HEK293 (cell line): ENCODE results near the gene HSD11B1.

Experiments used
- BCL11A ChIP-seq: fragments of 450-650 bp; formaldehyde crosslinking; IDR thresholded peaks from 2 replicates; pipeline ENCODE4 v1.5.1; 2016; ENCODE audit warnings: low read depth, missing biosample characterization, missing genetic modification characterization
- HOXA7 ChIP-seq: sonication (generic); formaldehyde crosslinking; IDR thresholded peaks from 2 replicates; pipeline ENCODE4 v1.8.1; 2022; ENCODE audit warnings: missing genetic modification reagents, borderline replicate concordance
- OSR2 ChIP-seq: fragments of 450-650 bp; formaldehyde crosslinking; IDR thresholded peaks from 2 replicates; pipeline ENCODE4 v1.5.1; 2016; ENCODE audit warnings: missing biosample characterization, missing genetic modification characterization
- PATZ1 ChIP-seq: fragments of 450-650 bp; formaldehyde crosslinking; IDR thresholded peaks from 2 replicates; pipeline ENCODE4 v1.5.1; 2016; ENCODE audit warnings: missing biosample characterization, missing genetic modification characterization
- SCRT2 ChIP-seq: fragments of 450-650 bp; formaldehyde crosslinking; IDR thresholded peaks from 2 replicates; pipeline ENCODE4 v1.5.1; 2016; ENCODE audit warnings: missing biosample characterization, missing genetic modification characterization
- SP2 ChIP-seq: fragments of 450-650 bp; formaldehyde crosslinking; IDR thresholded peaks from 2 replicates; pipeline ENCODE4 v1.5.1; 2016; ENCODE audit warnings: missing biosample characterization, missing genetic modification characterization
- ZBTB1 ChIP-seq: fragments of 450-650 bp; formaldehyde crosslinking; IDR thresholded peaks from 2 replicates; pipeline ENCODE4 v1.5.1; 2016; ENCODE audit warnings: missing biosample characterization, missing genetic modification characterization
- ZFP69B ChIP-seq: fragments of 450-650 bp; formaldehyde crosslinking; IDR thresholded peaks from 2 replicates; pipeline ENCODE4 v1.5.1; 2016; ENCODE audit warnings: missing biosample characterization, missing genetic modification characterization
- ZNF133 ChIP-seq: fragments of 450-650 bp; formaldehyde crosslinking; IDR thresholded peaks from 2 replicates; pipeline ENCODE4 v1.5.1; 2016; ENCODE audit warnings: missing biosample characterization, missing genetic modification characterization
- ZNF18 ChIP-seq: fragments of 450-650 bp; formaldehyde crosslinking; IDR thresholded peaks from 2 replicates; pipeline ENCODE4 v1.5.1; 2016; ENCODE audit warnings: missing biosample characterization, missing genetic modification characterization
- ZNF2 ChIP-seq: fragments of 450-650 bp; formaldehyde crosslinking; IDR thresholded peaks from 2 replicates; pipeline ENCODE4 v1.5.1; 2016; ENCODE audit warnings: missing biosample characterization, missing genetic modification characterization
- ZNF24 ChIP-seq: fragments of 450-650 bp; formaldehyde crosslinking; IDR thresholded peaks from 2 replicates; pipeline ENCODE4 v1.5.1; 2016; ENCODE audit warnings: missing biosample characterization, missing genetic modification characterization
- ZNF350 ChIP-seq: fragments of 450-650 bp; formaldehyde crosslinking; IDR thresholded peaks from 2 replicates; pipeline ENCODE4 v1.5.0; 2017; ENCODE audit warnings: missing biosample characterization, mild to moderate bottlenecking, missing genetic modification characterization
- ZNF580 ChIP-seq: fragments of 450-650 bp; formaldehyde crosslinking; IDR thresholded peaks from 2 replicates; pipeline ENCODE4 v1.5.1; 2016; ENCODE audit warnings: missing biosample characterization, missing genetic modification characterization
- ZNF600 ChIP-seq: fragments of 450-650 bp; formaldehyde crosslinking; IDR thresholded peaks from 2 replicates; pipeline ENCODE4 v1.5.1; 2016; ENCODE audit warnings: missing biosample characterization, missing genetic modification characterization
- ZNF623 ChIP-seq: fragments of 450-650 bp; formaldehyde crosslinking; IDR thresholded peaks from 2 replicates; pipeline ENCODE4 v1.5.1; 2016; ENCODE audit warnings: missing biosample characterization, missing genetic modification characterization
- ZNF626 ChIP-seq: fragments of 450-650 bp; sonication (Bioruptor Pico); formaldehyde crosslinking; IDR thresholded peaks from 2 replicates; pipeline ENCODE4 v1.5.1; 2018; ENCODE audit warnings: missing biosample characterization, missing genetic modification characterization, inconsistent platforms
- ZNF701 ChIP-seq: fragments of 450-650 bp; formaldehyde crosslinking; IDR thresholded peaks from 2 replicates; pipeline ENCODE4 v1.5.1; 2016; ENCODE audit warnings: missing biosample characterization, missing genetic modification characterization
- ZNF747 ChIP-seq: fragments of 450-650 bp; formaldehyde crosslinking; IDR thresholded peaks from 2 replicates; pipeline ENCODE4 v1.5.1; 2016; ENCODE audit warnings: missing biosample characterization, missing genetic modification characterization
- ZSCAN23 ChIP-seq: fragments of 450-650 bp; formaldehyde crosslinking; IDR thresholded peaks from 2 replicates; pipeline ENCODE4 v1.5.1; 2016; ENCODE audit warnings: missing biosample characterization, missing genetic modification characterization
- ZXDB ChIP-seq: fragments of 450-650 bp; formaldehyde crosslinking; IDR thresholded peaks from 2 replicates; pipeline ENCODE4 v1.5.1; 2016; ENCODE audit warnings: missing biosample characterization, missing genetic modification characterization
- TF ChIP-seq, protein P1 (sequence below): fragments of 450-650 bp; formaldehyde crosslinking; IDR thresholded peaks from 2 replicates; pipeline ENCODE4 v1.5.1; 2016; ENCODE audit warnings: missing biosample characterization, missing genetic modification characterization, borderline replicate concordance
- TF ChIP-seq, protein P2 (sequence below): fragments of 450-650 bp; formaldehyde crosslinking; IDR thresholded peaks from 2 replicates; pipeline ENCODE4 v1.5.1; 2016; ENCODE audit warnings: missing biosample characterization, missing genetic modification characterization
- TF ChIP-seq, protein P3 (sequence below): fragments of 450-650 bp; formaldehyde crosslinking; IDR thresholded peaks from 2 replicates; pipeline ENCODE4 v1.5.1; 2017; ENCODE audit warnings: missing biosample characterization, missing genetic modification characterization
- TF ChIP-seq, protein P4 (sequence below): fragments of 450-650 bp; formaldehyde crosslinking; IDR thresholded peaks from 2 replicates; pipeline ENCODE4 v1.5.1; 2016; ENCODE audit warnings: missing biosample characterization, missing genetic modification characterization
- TF ChIP-seq, protein P5 (sequence below): fragments of 450-650 bp; formaldehyde crosslinking; IDR thresholded peaks from 2 replicates; pipeline ENCODE4 v1.5.1; 2017; ENCODE audit warnings: missing biosample characterization, missing genetic modification characterization

The HSD11B1 gene

DNA sequence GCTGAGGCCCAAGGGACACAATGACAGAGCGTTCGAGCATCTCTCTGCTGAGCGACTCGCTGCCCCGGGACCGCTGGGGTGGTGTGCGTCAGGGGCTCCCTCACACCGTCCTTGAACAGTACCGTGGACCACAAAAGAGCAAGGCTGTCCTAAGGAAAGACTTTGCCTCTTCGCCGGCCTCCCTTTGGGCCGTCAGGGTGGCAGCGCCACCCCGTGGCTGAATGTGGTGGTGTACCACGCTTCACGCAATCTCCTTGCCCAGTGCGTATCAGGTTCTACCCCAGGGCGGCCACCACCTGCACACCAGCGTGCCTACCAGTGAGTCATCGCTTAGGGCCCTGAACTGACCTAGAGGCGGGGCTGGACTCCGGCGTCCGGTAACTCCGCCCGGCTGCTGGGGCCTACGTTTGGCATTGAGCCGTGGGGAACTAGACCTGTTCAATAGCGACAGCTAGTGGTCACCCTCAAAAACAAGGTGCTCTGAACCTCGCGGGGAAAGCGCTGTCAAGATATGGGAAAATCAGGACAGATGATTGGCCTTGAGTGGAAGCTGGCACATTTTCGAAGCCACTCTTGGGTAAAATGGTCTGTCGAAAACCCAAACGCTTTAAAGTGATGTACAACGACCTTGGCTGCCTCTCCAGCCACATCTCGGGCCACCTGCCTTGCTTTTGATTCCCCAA is 43.1 kb downstream of the HSD11B1 start (continued):
- TF ChIP-seq ZNF580 (peak; percentile 95), ZNF350 (tag by site-specific recombination) (no peak), ZBTB1 (no peak), ZNF747 (tag by site-specific recombination) (no peak), ZNF626 (tag by site-specific recombination) (no peak), ZNF18 (peak; percentile 37; the same call in 1 of the 2 replicates), ZNF133 (tag by site-specific recombination) (no peak), BCL11A (peak; percentile 71; the same call in 1 of the 2 replicates), ZNF2 (peak; percentile 100), ZNF623 (0 out of 2 replicates have a peak, but pooled peaks have one; percentile 31), ZFP69B (peak; percentile 78), OSR2 (no peak), ZNF701 (tag by site-specific recombination) (no peak), HOXA7 (no peak), PATZ1 (tag by site-specific recombination) (peak; percentile 75), SP2 (tag by site-specific recombination) (peak; percentile 31; the same call in 1 of the 2 replicates), ZNF24 (tag by site-specific recombination) (peak; percentile 87), ZXDB (peak; percentile 76), ZSCAN23 (tag by site-specific recombination) (no peak), SCRT2 (tag by site-specific recombination) (peak; percentile 62), ZNF600 (tag by site-specific recombination) (peak; percentile 95)
- TF ChIP-seq, protein P1, sequence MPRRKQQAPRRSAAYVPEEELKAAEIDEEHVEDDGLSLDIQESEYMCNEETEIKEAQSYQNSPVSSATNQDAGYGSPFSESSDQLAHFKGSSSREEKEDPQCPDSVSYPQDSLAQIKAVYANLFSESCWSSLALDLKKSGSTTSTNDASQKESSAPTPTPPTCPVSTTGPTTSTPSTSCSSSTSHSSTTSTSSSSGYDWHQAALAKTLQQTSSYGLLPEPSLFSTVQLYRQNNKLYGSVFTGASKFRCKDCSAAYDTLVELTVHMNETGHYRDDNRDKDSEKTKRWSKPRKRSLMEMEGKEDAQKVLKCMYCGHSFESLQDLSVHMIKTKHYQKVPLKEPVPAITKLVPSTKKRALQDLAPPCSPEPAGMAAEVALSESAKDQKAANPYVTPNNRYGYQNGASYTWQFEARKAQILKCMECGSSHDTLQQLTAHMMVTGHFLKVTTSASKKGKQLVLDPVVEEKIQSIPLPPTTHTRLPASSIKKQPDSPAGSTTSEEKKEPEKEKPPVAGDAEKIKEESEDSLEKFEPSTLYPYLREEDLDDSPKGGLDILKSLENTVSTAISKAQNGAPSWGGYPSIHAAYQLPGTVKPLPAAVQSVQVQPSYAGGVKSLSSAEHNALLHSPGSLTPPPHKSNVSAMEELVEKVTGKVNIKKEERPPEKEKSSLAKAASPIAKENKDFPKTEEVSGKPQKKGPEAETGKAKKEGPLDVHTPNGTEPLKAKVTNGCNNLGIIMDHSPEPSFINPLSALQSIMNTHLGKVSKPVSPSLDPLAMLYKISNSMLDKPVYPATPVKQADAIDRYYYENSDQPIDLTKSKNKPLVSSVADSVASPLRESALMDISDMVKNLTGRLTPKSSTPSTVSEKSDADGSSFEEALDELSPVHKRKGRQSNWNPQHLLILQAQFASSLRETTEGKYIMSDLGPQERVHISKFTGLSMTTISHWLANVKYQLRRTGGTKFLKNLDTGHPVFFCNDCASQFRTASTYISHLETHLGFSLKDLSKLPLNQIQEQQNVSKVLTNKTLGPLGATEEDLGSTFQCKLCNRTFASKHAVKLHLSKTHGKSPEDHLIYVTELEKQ (tag by site-specific recombination): peak; percentile 58; the same call in 1 of the 2 replicates
- TF ChIP-seq, protein P2, sequence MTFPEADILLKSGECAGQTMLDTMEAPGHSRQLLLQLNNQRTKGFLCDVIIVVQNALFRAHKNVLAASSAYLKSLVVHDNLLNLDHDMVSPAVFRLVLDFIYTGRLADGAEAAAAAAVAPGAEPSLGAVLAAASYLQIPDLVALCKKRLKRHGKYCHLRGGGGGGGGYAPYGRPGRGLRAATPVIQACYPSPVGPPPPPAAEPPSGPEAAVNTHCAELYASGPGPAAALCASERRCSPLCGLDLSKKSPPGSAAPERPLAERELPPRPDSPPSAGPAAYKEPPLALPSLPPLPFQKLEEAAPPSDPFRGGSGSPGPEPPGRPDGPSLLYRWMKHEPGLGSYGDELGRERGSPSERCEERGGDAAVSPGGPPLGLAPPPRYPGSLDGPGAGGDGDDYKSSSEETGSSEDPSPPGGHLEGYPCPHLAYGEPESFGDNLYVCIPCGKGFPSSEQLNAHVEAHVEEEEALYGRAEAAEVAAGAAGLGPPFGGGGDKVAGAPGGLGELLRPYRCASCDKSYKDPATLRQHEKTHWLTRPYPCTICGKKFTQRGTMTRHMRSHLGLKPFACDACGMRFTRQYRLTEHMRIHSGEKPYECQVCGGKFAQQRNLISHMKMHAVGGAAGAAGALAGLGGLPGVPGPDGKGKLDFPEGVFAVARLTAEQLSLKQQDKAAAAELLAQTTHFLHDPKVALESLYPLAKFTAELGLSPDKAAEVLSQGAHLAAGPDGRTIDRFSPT: peak; percentile 98
- TF ChIP-seq, protein P3, sequence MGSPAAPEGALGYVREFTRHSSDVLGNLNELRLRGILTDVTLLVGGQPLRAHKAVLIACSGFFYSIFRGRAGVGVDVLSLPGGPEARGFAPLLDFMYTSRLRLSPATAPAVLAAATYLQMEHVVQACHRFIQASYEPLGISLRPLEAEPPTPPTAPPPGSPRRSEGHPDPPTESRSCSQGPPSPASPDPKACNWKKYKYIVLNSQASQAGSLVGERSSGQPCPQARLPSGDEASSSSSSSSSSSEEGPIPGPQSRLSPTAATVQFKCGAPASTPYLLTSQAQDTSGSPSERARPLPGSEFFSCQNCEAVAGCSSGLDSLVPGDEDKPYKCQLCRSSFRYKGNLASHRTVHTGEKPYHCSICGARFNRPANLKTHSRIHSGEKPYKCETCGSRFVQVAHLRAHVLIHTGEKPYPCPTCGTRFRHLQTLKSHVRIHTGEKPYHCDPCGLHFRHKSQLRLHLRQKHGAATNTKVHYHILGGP (tag by site-specific recombination): no peak
- TF ChIP-seq, protein P4, sequence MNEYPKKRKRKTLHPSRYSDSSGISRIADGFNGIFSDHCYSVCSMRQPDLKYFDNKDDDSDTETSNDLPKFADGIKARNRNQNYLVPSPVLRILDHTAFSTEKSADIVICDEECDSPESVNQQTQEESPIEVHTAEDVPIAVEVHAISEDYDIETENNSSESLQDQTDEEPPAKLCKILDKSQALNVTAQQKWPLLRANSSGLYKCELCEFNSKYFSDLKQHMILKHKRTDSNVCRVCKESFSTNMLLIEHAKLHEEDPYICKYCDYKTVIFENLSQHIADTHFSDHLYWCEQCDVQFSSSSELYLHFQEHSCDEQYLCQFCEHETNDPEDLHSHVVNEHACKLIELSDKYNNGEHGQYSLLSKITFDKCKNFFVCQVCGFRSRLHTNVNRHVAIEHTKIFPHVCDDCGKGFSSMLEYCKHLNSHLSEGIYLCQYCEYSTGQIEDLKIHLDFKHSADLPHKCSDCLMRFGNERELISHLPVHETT (tag by site-specific recombination): peak; percentile 32; the same call in 1 of the 2 replicates
- TF ChIP-seq, protein P5, sequence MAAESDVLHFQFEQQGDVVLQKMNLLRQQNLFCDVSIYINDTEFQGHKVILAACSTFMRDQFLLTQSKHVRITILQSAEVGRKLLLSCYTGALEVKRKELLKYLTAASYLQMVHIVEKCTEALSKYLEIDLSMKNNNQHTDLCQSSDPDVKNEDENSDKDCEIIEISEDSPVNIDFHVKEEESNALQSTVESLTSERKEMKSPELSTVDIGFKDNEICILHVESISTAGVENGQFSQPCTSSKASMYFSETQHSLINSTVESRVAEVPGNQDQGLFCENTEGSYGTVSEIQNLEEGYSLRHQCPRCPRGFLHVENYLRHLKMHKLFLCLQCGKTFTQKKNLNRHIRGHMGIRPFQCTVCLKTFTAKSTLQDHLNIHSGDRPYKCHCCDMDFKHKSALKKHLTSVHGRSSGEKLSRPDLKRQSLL: peak; percentile 90
